GM23248 (cell line): ENCODE results near the gene TANGO6. TPM values are rescaled to one million over a fixed set of nuclear protein-coding genes. Genes with fewer than 3 reads are reported as not detected.

Experiments
- DNase-seq: peaks from one replicate; pipeline ENCODE4 v3.0.0-alpha.2; 2015
- H2AFZ ChIP-seq: fragments of 200-600 bp; sonication (generic); 2 replicates; pipeline ENCODE4 v1.6.1; 2016; ENCODE audit warnings: antibody characterized with exemption
- H3F3A ChIP-seq: fragments of 200-600 bp; sonication (generic); 2 replicates; pipeline ENCODE4 v1.6.1; 2016; ENCODE audit warnings: mild to moderate bottlenecking, antibody characterized with exemption, mixed run types; ENCODE audit not compliant: insufficient read depth
- H3K27ac ChIP-seq: fragments of 200-600 bp; sonication (generic); 2 replicates; pipeline ENCODE4 v1.5.1; 2016; ENCODE audit warnings: mild to moderate bottlenecking
- H3K27me3 ChIP-seq: fragments of 200-600 bp; sonication (generic); replicated peaks from 2 replicates; pipeline ENCODE4 v1.6.1; 2016; ENCODE audit warnings: mild to moderate bottlenecking; ENCODE audit not compliant: insufficient read depth
- H3K36me3 ChIP-seq: fragments of 200-600 bp; sonication (generic); 2 replicates; pipeline ENCODE4 v1.6.1; 2016; ENCODE audit warnings: low read depth, mild to moderate bottlenecking
- H3K4me1 ChIP-seq: fragments of 200-600 bp; sonication (generic); 2 replicates; pipeline ENCODE4 v1.6.1; 2016; ENCODE audit warnings: mild to moderate bottlenecking; ENCODE audit not compliant: insufficient read depth
- H3K4me2 ChIP-seq: fragments of 200-600 bp; sonication (generic); one replicate; pipeline ENCODE4 v1.6.1; 2016; ENCODE audit warnings: mild to moderate bottlenecking; ENCODE audit not compliant: unreplicated experiment
- H3K4me3 ChIP-seq: fragments of 200-600 bp; sonication (generic); 2 replicates; pipeline ENCODE4 v1.5.1; 2016; ENCODE audit warnings: mild to moderate bottlenecking
- H3K79me2 ChIP-seq: fragments of 200-600 bp; sonication (generic); 2 replicates; pipeline ENCODE4 v1.6.1; 2016; ENCODE audit warnings: mild to moderate bottlenecking; ENCODE audit not compliant: insufficient read depth
- H3K9ac ChIP-seq: fragments of 200-600 bp; sonication (generic); 2 replicates; pipeline ENCODE4 v1.6.1; 2016; ENCODE audit warnings: mild to moderate bottlenecking
- H3K9me2 ChIP-seq: fragments of 200-600 bp; sonication (generic); 2 replicates; pipeline ENCODE4 v1.6.1; 2016; ENCODE audit warnings: mixed run types, mild to moderate bottlenecking, moderate library complexity; ENCODE audit not compliant: insufficient read depth
- H3K9me3 ChIP-seq: fragments of 200-600 bp; sonication (generic); one replicate; pipeline ENCODE4 v1.6.1; 2017; ENCODE audit warnings: low read depth
- H4K20me1 ChIP-seq: fragments of 200-600 bp; sonication (generic); 2 replicates; pipeline ENCODE4 v1.6.0; 2016; ENCODE audit not compliant: insufficient read depth
- EZH2 ChIP-seq: fragments of 200-600 bp; sonication (generic); IDR thresholded peaks from 2 replicates; pipeline ENCODE4 v1.6.1; 2018; ENCODE audit warnings: antibody characterized with exemption, mild to moderate bottlenecking; ENCODE audit not compliant: insufficient read depth, poor library complexity, severe bottlenecking
- EZH2phosphoT487 ChIP-seq: fragments of 200-600 bp; sonication (generic); IDR thresholded peaks from 2 replicates; pipeline ENCODE4 v1.6.1; 2018; ENCODE audit warnings: antibody characterized with exemption, moderate library complexity, mild to moderate bottlenecking, low read depth; ENCODE audit not compliant: insufficient read depth
- WGBS, 2 experiments: methylation state at CpG; one replicate each; pipeline ENCODE4 v1.1.6; 2015 to 2017; ENCODE audit warnings: low lambda C conversion rate in 2 of 2, low coverage in 1 of 2; ENCODE audit errors: missing lambda C conversion rate in 2 of 2; 5-methylcytosine and 5-hydroxymethylcytosine counted together
- in situ Hi-C: fragments of 300-500 bp; cut with MboI; formaldehyde crosslinking; loops from 2 replicates; pipeline ENCODE4 v1.15.0; 2020
- polyA plus RNA-seq: library from polyadenylated mRNA; unstranded; fragments of >200 nt; fragmentation: Nextera tagmentation; extraction: Ambion mirVana; gene quantifications from 2 replicates; pipeline ENCODE4 v1.2.1, GENCODE V29; 2016
- total RNA-seq: library from RNA; depleted of rRNA; stranded (reverse); fragments of >200 nt; shearing (Covaris generic); gene quantifications from 2 replicates; pipeline ENCODE4 v1.2.3, GENCODE V29; 2014

The TANGO6 gene
- total and polyA plus RNA-seq, 2 experiments from 2014 or later = 7.8 to 12.8 TPM

DNA sequence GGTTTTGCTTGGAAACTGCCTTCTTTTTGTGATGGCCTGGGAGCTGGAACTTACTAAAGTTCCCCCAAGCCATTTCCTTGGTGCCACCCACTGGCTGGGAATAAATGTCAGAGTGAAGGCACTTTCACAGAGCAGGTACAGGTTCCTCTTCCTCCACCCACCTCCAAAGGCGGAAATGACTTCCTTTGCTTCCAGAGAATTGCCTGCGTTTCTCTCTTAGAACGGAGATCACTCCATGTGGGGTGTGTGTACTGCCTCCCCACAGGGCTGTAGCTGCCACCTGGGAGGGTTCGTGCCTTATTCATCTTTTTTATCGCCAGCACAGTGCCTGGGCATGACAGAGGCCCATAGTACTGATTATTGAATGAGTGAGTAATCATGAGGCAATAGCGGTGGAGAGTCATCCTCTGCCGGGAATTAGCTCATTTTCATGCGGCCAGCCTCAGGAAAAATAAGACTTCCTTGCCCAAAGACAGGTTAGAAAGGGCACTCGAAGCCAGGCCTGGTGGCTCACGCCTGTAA lies 229.9 kb downstream of the TANGO6 start:
- Histone ChIP-seq H4K20me1 (no peaks in the 10 kb centered on the region), H3K4me1 (peaks cover 13% of the 10 kb centered on the region), H3K27ac (peak overlapping the region; percentile 43), H3K36me3 (no peaks in the 10 kb centered on the region), H3K4me2 (no peak overlapping the region), H3F3A (peaks cover 3% of the 10 kb centered on the region; the same call in 1 of the 2 replicates), H3K27me3 (no peaks in the 10 kb centered on the region), H3K9me2 (no peaks in the 10 kb centered on the region), H2AFZ (no peak overlapping the region), H3K4me3 (no peak overlapping the region), H3K79me2 (no peaks in the 10 kb centered on the region), H3K9ac (no peak overlapping the region), H3K9me3 (no peaks in the 10 kb centered on the region)
- 42 to 48% methylated on average over 10 of the region's 10 CpGs for WGBS, 2 experiments
- in situ Hi-C loops = no loop called here
- TF ChIP-seq EZH2 (no peak), EZH2phosphoT487 (no peak)
- peak; percentile 90 for DNase-seq

- H3K4me3 ChIP-seq = no peak overlapping the region
Observed at GRCh38 chr16:69077251-69077650, 233.9 kb downstream of the TANGO6 start.

DNA sequence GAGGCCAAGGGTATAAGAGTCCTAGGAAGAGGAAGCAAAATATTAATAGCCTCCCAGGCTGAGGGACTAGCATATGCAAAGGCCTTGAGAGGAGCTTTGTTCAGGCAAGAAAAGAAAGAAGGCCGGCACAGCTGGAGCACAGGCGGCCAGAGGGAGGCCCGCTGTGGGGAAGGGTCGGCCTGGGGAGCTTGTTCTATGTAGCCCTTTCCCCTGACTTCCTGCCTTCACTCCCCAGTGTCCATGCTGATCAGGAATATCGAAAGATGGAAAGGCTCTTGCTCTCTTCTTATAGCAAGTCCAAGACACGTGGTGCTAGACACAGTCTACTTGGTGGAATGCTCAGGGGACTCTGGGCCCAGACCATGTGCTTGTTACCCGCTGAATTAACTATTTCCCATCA lies 234.7 kb downstream of the TANGO6 start:
- Histone ChIP-seq H3K9ac (no peak overlapping the region), H2AFZ (no peak overlapping the region), H4K20me1 (no peaks in the 10 kb centered on the region), H3K4me3 (no peak overlapping the region), H3K4me2 (no peak overlapping the region), H3K36me3 (no peaks in the 10 kb centered on the region), H3K27ac (no peak overlapping the region), H3K79me2 (no peaks in the 10 kb centered on the region), H3K9me2 (no peaks in the 10 kb centered on the region), H3F3A (peaks cover 3% of the 10 kb centered on the region; the same call in 1 of the 2 replicates), H3K27me3 (no peaks in the 10 kb centered on the region), H3K4me1 (peaks cover 7% of the 10 kb centered on the region), H3K9me3 (no peaks in the 10 kb centered on the region)
- no peak for DNase-seq
- no peak for TF ChIP-seq EZH2phosphoT487
- TF ChIP-seq EZH2 = no peak
- WGBS, 2 experiments = 59 to 66% methylated on average over 7 of the region's 7 CpGs
- in situ Hi-C loops = no loop called here

More at GRCh38 chr16:69077251-69077650, 233.9 kb downstream of the TANGO6 start:
- TF ChIP-seq EZH2phosphoT487 (no peak), EZH2 (no peak)
- H3K27me3 ChIP-seq = no peaks in the 10 kb centered on the region
- H3K79me2 ChIP-seq = no peaks in the 10 kb centered on the region
- no peaks in the 10 kb centered on the region for H4K20me1 ChIP-seq
- no peaks in the 10 kb centered on the region for H3K36me3 ChIP-seq
- in situ Hi-C loops = no loop called here
- DNase-seq = peak; percentile 63
- H3K9me2 ChIP-seq = no peaks in the 10 kb centered on the region
- H3K4me1 ChIP-seq = peaks cover 13% of the 10 kb centered on the region
- no peak overlapping the region for H3K9ac ChIP-seq
- no peak overlapping the region for H3K27ac ChIP-seq
- no peak overlapping the region for H3K4me2 ChIP-seq
- no peak overlapping the region for H2AFZ ChIP-seq
- no peaks in the 10 kb centered on the region for H3K9me3 ChIP-seq
- 87% methylated on average over 4 of the region's 4 CpGs for WGBS, 2 experiments
- H3F3A ChIP-seq = peaks cover 3% of the 10 kb centered on the region; the same call in 1 of the 2 replicates

- 96 to 100% methylated on average over 2 of the region's 2 CpGs for WGBS, 2 experiments
- Histone ChIP-seq H3F3A (no peaks in the 10 kb centered on the region), H3K4me3 (no peak overlapping the region), H3K27me3 (no peaks in the 10 kb centered on the region), H2AFZ (no peak overlapping the region), H4K20me1 (no peaks in the 10 kb centered on the region), H3K9me2 (no peaks in the 10 kb centered on the region), H3K4me2 (no peak overlapping the region), H3K9me3 (no peaks in the 10 kb centered on the region), H3K9ac (no peak overlapping the region), H3K27ac (no peak overlapping the region), H3K4me1 (peaks cover 12% of the 10 kb centered on the region), H3K36me3 (no peaks in the 10 kb centered on the region), H3K79me2 (no peaks in the 10 kb centered on the region)
- TF ChIP-seq EZH2phosphoT487 (no peak), EZH2 (no peak)
- in situ Hi-C loops = no loop called here
- DNase-seq = no peak
Observed at GRCh38 chr16:69079697-69080096, 236.4 kb downstream of the TANGO6 start.
